Spinal cord (tissue), 10 donors: ENCODE measurements around the gene ACACB. TPM values are rescaled to one million over a fixed set of nuclear protein-coding genes. Genes with fewer than 3 reads are reported as not detected.

Experiments used
- DNase-seq, 6 donors: peaks; one replicate each; pipeline versions ENCODE4 v3.0.0 to v3.0.0-alpha.2; 2013 to 2015; ENCODE audit warnings: low spot score in 6 of 6, low read depth in 4 of 6
- H3K27ac ChIP-seq: one replicate; pipeline ENCODE4 v1.5.1; 2013; ENCODE audit warnings: low read depth, low read length, control low read depth
- H3K27me3 ChIP-seq: one replicate; pipeline ENCODE4 v1.6.1; 2013; ENCODE audit warnings: low read length; ENCODE audit not compliant: control insufficient read depth, insufficient read depth
- H3K36me3 ChIP-seq: one replicate; pipeline ENCODE4 v1.6.1; 2013; ENCODE audit warnings: low read length; ENCODE audit not compliant: control insufficient read depth, insufficient read depth
- H3K4me1 ChIP-seq: one replicate; pipeline ENCODE4 v1.6.1; 2013; ENCODE audit warnings: low read length; ENCODE audit not compliant: control insufficient read depth, insufficient read depth
- H3K4me3 ChIP-seq: one replicate; pipeline ENCODE4 v1.5.1; 2013; ENCODE audit warnings: low read depth, low read length, control low read depth
- H3K9me3 ChIP-seq: one replicate; pipeline ENCODE4 v1.6.1; 2013; ENCODE audit warnings: low read length; ENCODE audit not compliant: control insufficient read depth, insufficient read depth
- WGBS: methylation state at CpG from one replicate; pipeline ENCODE4 v1.1.5; 2013; ENCODE audit warnings: missing lambda C conversion rate; ENCODE audit not compliant: insufficient coverage; 5-methylcytosine and 5-hydroxymethylcytosine counted together
- polyA plus RNA-seq, 2 donors: library from polyadenylated mRNA; unstranded; fragments of 120-200 nt; gene quantifications; one replicate each; pipeline ENCODE4 v1.2.1, GENCODE V29; 2013; ENCODE audit not compliant: insufficient read length in 2 of 2
- total RNA-seq, 2 donors: library from RNA; depleted of rRNA in 1 of 2; stranded (reverse); fragments of 120-200 nt in 1 of 2; fragments of >200 nt in 1 of 2; gene quantifications; one replicate each; pipeline versions ENCODE4 v1.2.3 to v1.2.4, GENCODE V29; 2013 to 2014
- donor health status: healthy.

The ACACB gene
- total and polyA plus RNA-seq, 4 donors = 8.3 to 18.6 (median 14.3) TPM

DNA sequence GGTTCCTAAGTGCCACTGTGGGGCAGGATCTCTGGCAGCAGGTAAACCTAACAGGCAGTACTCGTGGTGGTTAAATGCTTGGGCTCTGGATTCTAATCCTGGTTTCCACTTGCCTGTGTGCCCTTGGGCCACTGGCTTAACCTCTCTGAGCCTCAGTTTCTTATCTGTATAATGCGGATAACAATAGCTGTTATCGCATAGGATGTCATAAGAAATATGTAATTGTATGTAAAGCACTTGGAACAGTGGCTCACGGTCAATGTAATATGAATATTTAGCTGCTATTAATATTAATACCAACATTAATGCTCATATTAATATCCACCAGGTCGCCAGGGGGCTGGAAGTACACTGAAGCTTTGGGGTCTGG lies 175.9 kb downstream of the ACACB start:
- Histone ChIP-seq H3K27ac (no peak overlapping the region), H3K27me3 (peaks cover 2% of the 10 kb centered on the region), H3K36me3 (no peaks in the 10 kb centered on the region), H3K9me3 (no peaks in the 10 kb centered on the region), H3K4me3 (no peak overlapping the region), H3K4me1 (peaks cover 24% of the 10 kb centered on the region)
- DNase-seq = no peak
- 79% methylated on average over 2 of the region's 5 CpGs for WGBS

DNA sequence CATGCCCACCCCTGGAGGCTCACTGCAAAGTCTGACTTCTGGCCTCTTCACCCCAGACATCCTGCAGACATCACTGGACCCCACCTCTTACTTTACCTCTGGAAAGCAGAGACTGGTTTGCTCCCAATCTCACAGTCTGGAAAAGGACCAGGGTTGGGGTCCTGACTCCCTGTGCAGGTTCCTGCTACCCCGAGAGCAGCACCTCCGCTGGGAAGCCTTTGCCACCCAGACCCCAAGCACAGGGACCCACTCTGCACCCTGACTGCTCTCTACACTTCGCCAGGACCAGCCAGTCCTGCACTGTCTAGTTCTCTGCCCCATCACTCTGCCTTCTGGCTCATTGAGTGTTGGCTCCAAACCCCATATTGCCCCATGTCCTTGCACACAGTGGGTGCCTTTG lies 176.7 kb downstream of the ACACB start:
- no peaks in the 10 kb centered on the region for H3K36me3 ChIP-seq
- 69% methylated on average over 3 of the region's 3 CpGs for WGBS
- H3K27me3 ChIP-seq = peaks cover 2% of the 10 kb centered on the region
- H3K4me1 ChIP-seq = peaks cover 24% of the 10 kb centered on the region
- no peak for DNase-seq
- no peaks in the 10 kb centered on the region for H3K9me3 ChIP-seq
- H3K27ac ChIP-seq = no peak overlapping the region
- no peak overlapping the region for H3K4me3 ChIP-seq

DNA sequence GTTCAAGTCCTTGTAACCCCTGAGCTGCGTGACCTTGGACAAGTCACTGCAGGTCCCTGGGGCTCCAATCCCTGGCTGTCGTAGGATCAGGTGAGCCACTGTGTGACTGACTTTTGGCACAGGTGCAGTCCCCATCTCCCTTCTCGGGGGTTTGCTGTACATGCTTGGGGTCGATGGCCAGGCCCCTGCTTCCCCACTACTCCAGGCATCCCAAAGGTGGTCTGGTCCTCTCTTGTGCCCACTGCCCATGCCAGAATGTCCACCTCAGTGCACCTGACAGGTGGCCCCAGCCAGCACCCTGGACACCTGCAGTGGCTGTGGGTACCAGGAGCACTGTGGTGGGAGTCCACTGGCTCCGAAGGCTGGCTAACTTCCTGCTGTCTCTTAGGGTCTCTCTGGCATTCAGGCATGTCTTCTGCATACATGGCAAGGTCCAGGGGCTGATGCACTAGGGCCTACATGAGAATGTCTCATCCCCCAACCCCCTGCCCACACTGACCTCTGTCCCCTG lies 178.0 kb downstream of the ACACB start:
- no peaks in the 10 kb centered on the region for H3K36me3 ChIP-seq
- H3K27me3 ChIP-seq = peaks cover 2% of the 10 kb centered on the region
- no peak for DNase-seq
- H3K9me3 ChIP-seq = no peaks in the 10 kb centered on the region
- no peak overlapping the region for H3K4me3 ChIP-seq
- 94% methylated on average over 4 of the region's 5 CpGs for WGBS
- H3K27ac ChIP-seq = no peak overlapping the region
- H3K4me1 ChIP-seq = peaks cover 24% of the 10 kb centered on the region

DNA sequence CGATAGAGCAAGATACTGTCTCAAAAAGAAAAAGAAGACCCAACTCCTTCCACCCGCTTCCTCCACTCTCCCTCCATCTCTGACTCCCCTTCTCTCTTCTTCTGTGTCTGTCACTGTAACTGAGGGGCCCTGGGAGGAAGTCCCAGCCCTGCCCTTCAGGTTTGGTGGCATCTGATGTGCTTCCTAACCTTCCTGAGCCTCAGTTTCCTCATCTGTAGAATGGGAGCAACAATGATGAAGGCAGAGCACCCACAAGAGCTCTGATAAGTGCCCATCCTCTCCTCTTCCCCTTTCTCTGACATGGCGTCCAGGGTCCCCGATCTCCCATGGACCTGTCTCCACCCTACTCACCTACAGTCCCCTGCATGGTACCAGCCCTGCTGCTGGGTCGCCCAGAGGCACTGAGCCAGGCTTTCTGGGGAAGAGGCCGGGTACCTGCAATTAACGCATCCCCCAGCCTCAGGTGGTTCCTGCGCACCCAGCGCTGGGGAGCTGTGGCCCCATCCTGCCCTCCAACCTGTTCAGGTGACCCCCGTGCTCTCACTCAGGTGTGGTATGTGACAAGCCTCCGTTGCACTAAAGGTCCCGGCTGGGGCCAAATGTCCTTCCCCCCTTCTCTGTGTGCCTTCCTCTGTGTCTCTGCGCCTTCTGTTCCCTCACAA lies 179.5 kb downstream of the ACACB start:
- no peak overlapping the region for H3K27ac ChIP-seq
- H3K36me3 ChIP-seq = no peaks in the 10 kb centered on the region
- H3K4me1 ChIP-seq = peaks cover 19% of the 10 kb centered on the region
- WGBS = 89% methylated on average over 12 of the region's 13 CpGs
- no peak overlapping the region for H3K4me3 ChIP-seq
- DNase-seq = no peak
- H3K27me3 ChIP-seq = peaks cover 2% of the 10 kb centered on the region
- H3K9me3 ChIP-seq = no peaks in the 10 kb centered on the region

DNA sequence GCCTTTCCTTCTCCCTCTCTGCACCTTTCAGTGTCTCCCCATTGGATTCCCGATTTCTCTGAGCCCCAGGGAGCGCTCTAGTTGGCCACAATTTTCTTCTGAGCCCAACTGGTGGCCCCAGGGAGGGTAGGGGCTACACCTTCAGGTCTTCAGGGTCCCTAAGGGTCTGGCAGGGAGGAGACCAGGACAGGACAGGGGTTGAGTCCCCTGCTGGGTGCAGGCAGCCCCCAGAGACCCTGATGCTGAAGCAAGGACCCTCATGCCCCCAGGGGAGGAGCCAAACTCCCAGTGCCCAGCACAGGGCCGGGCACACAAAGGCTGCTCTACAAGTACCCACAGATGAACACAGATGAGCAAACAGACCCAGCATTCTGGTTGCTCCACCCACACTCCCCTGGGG lies 180.0 kb downstream of the ACACB start:
- peaks cover 2% of the 10 kb centered on the region for H3K27me3 ChIP-seq
- no peaks in the 10 kb centered on the region for H3K36me3 ChIP-seq
- WGBS = 83% methylated on average over 3 of the region's 3 CpGs
- DNase-seq = no peak
- peaks cover 14% of the 10 kb centered on the region for H3K4me1 ChIP-seq
- H3K9me3 ChIP-seq = no peaks in the 10 kb centered on the region
- no peak overlapping the region for H3K27ac ChIP-seq
- H3K4me3 ChIP-seq = no peak overlapping the region

DNA sequence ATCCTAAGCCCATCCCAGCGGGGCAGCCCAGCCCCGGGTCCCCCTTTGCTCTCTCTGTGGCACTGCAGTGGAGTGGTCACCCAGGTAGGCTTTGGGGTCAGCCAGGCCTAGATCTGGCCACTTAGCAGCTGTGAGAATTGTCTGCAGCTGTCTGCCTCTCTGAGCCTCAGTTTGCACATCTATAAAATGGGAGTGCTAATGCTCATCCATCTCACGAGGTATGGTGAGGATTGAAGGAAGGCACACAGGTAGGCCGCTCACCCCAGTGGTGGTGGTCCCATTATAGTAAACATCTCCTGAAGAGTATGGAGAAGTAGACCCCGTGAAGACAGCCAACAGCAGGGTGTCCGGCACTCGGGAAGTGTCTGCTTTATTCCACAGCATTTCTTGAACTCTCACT lies 183.5 kb downstream of the ACACB start:
- H3K4me1 ChIP-seq = no peaks in the 10 kb centered on the region
- DNase-seq = no peak

DNA sequence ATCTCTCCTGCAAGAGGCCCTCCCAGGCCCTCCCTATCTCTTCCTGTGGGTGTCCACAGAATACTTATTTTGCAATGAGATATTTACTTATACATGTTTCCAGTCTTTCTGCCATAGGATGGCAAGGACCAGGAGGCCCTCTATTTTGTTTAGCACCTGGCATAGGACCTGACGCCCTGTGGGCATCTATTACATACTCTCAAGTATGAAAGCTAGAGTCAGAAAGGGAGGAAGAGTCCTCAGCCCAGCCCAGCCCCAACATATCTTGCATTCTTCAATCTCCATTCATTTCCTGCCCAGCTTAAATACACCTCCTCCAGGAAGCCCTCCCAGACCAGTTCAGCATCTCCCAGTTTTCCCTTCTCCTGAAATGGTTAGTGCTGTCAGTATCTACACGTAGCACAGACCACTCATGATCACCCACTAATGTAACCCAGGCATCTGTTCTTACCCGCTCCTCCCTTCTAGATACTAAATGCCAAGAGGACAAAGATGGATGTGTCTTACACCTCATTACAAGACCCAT lies 185.3 kb downstream of the ACACB start:
- no peak for DNase-seq
- 65% methylated on average over 2 of the region's 3 CpGs for WGBS
- H3K4me3 ChIP-seq = no peak overlapping the region
- H3K36me3 ChIP-seq = no peaks in the 10 kb centered on the region
- H3K27me3 ChIP-seq = peaks cover 8% of the 10 kb centered on the region
- H3K27ac ChIP-seq = no peak overlapping the region
- H3K4me1 ChIP-seq = no peaks in the 10 kb centered on the region
- no peaks in the 10 kb centered on the region for H3K9me3 ChIP-seq

More for the DNA sequence above, 183.5 kb downstream of the ACACB start:
- 89% methylated on average over 7 of the region's 7 CpGs for WGBS
- Histone ChIP-seq H3K27me3 (peaks cover 2% of the 10 kb centered on the region), H3K27ac (no peak overlapping the region), H3K36me3 (no peaks in the 10 kb centered on the region), H3K4me3 (no peak overlapping the region), H3K9me3 (no peaks in the 10 kb centered on the region)

DNA sequence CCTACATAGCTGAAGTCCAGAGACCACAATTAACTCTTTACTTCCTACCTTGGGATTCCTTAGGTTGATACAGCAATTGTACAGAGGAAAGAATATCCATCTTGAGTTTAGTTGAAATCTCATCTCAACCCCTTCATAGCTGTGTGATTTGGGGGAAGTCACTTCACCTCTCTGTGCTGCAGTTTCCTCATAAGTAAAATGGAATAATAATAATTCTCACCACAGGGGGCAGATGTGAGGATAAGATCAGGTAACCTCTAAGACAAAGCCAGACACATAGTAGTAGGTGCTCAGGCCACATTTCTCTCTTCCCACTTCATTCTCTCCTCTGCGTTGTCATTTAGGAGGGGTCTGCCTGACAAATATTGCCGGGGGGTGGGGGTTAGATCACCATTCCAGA lies 186.0 kb downstream of the ACACB start:
- Histone ChIP-seq H3K36me3 (no peaks in the 10 kb centered on the region), H3K9me3 (no peaks in the 10 kb centered on the region), H3K27ac (no peak overlapping the region), H3K4me3 (no peak overlapping the region), H3K4me1 (no peaks in the 10 kb centered on the region), H3K27me3 (peaks cover 13% of the 10 kb centered on the region)
- no CpG with 5 or more reads among the region's 2 CpGs for WGBS
- no peak for DNase-seq

DNA sequence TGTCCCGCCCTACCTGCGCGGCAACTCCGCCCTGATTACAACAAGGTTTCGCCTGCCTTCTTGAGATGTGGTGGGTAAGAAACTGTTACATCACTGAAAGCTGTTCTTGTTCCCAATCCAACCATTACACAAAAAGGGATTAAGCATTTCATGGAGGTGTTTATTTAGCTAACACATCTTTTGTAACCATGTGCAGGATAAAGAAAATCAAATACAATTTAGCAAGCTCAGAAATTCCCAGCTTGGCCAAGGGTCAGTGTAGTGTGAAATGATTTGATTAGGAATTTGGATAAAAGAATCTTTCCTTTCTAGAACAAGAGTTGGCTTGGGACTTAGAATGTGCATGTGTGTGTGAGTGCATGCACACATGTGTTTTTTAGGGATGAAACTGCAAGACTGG lies 186.4 kb downstream of the ACACB start:
- no CpG with 5 or more reads among the region's 5 CpGs for WGBS
- no peak for DNase-seq
- Histone ChIP-seq H3K27ac (no peak overlapping the region), H3K36me3 (no peaks in the 10 kb centered on the region), H3K4me1 (no peaks in the 10 kb centered on the region), H3K4me3 (no peak overlapping the region), H3K9me3 (no peaks in the 10 kb centered on the region), H3K27me3 (peaks cover 17% of the 10 kb centered on the region)

DNA sequence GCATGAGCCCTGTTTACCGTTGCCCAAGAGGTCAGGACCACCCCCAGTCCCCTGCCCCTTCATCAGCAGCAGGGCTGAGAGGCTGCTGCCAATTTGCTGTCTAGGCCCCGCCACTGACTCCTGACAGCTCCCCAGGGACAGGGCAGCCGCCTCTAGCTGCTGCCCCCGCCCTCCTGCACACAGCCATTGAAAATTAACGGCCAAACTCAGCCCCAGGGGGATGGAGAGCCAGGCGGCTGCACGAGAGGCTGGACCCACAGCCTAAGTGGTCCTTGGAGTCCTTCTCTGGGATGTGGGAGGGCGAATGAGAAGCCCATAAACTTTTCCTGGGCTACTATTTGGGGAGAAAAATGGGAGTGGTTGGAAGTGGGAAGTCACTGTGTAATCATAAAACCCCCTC lies 188.1 kb downstream of the ACACB start:
- Histone ChIP-seq H3K27me3 (peaks cover 32% of the 10 kb centered on the region), H3K4me3 (no peak overlapping the region), H3K27ac (no peak overlapping the region), H3K9me3 (no peaks in the 10 kb centered on the region), H3K4me1 (peaks cover 6% of the 10 kb centered on the region), H3K36me3 (no peaks in the 10 kb centered on the region)
- DNase-seq = no peak
- 26% methylated on average over 4 of the region's 8 CpGs for WGBS
